SK-N-DZ (cell line): ENCODE data around the gene TRAPPC2L.
"Not testable (repeated sequence)": the region's sequence is repeated elsewhere in the genome, so short reads cannot be mapped to it uniquely, and the experiment has no call there.

Experiments
- DNase-seq: peaks from one replicate; pipeline ENCODE4 v3.0.0-alpha.2; 2015; ENCODE audit warnings: low spot score

Gene TRAPPC2L

GRCh38 chr16:88889702-88890352 lies 32.9 kb downstream of the TRAPPC2L start:
- not testable (repeated sequence) for DNase-seq

GRCh38 chr16:88891083-88891482 lies 34.2 kb downstream of the TRAPPC2L start:
- no peak for DNase-seq

GRCh38 chr16:88892065-88892464 lies 35.1 kb downstream of the TRAPPC2L start:
- DNase-seq, result no peak

- no peak for DNase-seq
Observed at GRCh38 chr16:88893127-88893968, 36.4 kb downstream of the TRAPPC2L start.

GRCh38 chr16:88894266-88894665 lies 37.3 kb downstream of the TRAPPC2L start:
- not testable (repeated sequence) for DNase-seq

GRCh38 chr16:88894681-88895300 lies 37.9 kb downstream of the TRAPPC2L start:
- DNase-seq, result no peak

GRCh38 chr16:88895335-88895734 lies 38.4 kb downstream of the TRAPPC2L start:
- DNase-seq, result no peak

GRCh38 chr16:88896238-88897070 lies 39.5 kb downstream of the TRAPPC2L start:
- no peak for DNase-seq

GRCh38 chr16:88897696-88898425 lies 40.9 kb downstream of the TRAPPC2L start:
- DNase-seq, result no peak

GRCh38 chr16:88899901-88900661 lies 43.2 kb downstream of the TRAPPC2L start:
- DNase-seq, result no peak

- no peak for DNase-seq
Observed at GRCh38 chr16:88900662-88901052, 43.7 kb downstream of the TRAPPC2L start.

- no peak for DNase-seq
Observed at GRCh38 chr16:88901718-88902337, 44.9 kb downstream of the TRAPPC2L start.

- DNase-seq, result no peak
Observed at GRCh38 chr16:88902744-88903143, 45.8 kb downstream of the TRAPPC2L start.

GRCh38 chr16:88903267-88903666 lies 46.3 kb downstream of the TRAPPC2L start:
- no peak for DNase-seq

- no peak for DNase-seq
Observed at GRCh38 chr16:88904676-88905365, 47.9 kb downstream of the TRAPPC2L start.

- no peak for DNase-seq
Observed at GRCh38 chr16:88905563-88905962, 48.6 kb downstream of the TRAPPC2L start.

GRCh38 chr16:88906020-88906419 lies 49.1 kb downstream of the TRAPPC2L start:
- no peak for DNase-seq

GRCh38 chr16:88906535-88907105 lies 49.7 kb downstream of the TRAPPC2L start:
- no peak for DNase-seq

GRCh38 chr16:88907768-88908167 lies 50.8 kb downstream of the TRAPPC2L start:
- no peak for DNase-seq
